Epidermal melanocyte (primary cell): ENCODE data around the gene CDKN1B.

Experiments used
- DNase-seq: peaks from one replicate; pipeline ENCODE4 v3.0.0; 2011; ENCODE audit warnings: low spot score; ENCODE audit not compliant: insufficient read length

CDKN1B gene

DNA sequence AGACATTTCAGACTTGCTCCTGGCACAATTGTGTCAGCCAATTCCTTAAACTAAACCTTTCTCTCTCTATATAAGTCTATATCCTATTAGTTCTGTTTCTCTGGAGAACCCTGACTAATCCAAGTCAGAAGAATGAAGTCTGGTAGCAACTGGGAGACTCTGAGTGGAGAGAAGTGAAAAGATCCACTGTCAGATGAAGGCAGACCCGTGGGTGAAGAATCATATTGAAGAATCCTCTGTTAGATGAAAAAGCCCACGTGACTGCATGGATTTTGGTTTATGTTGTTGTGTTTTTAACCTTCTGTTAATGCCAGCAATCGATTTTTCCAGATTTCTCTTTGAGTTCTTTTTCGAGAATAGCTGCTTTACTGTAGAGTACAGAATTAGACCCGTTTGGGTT lies 38.8 kb downstream of the CDKN1B start:
- DNase-seq: no peak

DNA sequence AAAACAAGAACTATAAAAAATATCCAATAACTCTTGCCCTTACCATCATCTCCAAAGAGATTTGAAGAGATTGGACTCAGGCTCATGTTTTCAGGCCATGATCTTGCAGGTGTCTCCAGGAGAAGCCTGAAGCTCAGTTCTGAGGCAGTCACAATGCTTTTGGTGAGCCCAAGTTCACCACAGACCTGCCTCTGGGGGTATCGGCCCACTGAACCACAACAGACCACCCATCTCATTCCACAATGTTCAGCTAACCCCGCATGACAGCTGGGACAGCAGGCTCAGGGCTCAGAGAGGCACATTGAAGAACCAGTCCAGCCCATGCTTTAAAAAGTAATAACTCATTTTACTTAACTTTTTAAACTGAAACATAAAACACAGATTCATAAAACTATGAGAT lies 40.0 kb downstream of the CDKN1B start:
- no peak for DNase-seq

DNA sequence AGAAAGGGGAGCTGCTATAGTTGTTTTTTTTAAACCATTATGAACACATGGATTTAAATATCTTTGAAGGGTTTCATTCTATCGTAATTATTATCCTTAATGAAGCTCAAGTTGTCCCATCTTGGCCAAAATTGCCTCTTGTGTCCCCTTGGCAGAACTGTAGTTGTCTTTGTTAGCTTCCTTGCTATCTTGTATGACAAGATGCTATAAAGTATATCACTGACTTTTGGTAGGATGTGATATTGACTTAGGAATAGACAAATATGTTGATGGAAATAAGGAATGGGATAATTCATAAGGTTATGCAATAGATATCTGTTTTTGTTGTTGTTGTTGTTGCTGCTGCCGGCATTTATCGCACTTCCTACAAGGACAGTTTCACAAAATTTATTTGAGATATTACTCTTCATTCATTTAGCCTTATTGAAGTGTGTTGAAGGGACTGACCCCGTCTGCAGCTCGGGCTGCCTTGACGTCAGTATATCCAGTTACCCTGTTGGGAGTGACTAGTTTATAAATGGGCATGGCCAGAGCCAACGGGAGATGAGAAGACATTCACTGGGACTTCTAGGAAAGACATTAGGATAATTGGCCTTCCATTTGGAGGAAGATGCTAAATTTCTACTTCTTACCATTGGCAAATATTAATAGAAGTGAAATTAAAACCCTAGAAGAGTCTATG lies 42.2 kb downstream of the CDKN1B start:
- DNase-seq: no peak

DNA sequence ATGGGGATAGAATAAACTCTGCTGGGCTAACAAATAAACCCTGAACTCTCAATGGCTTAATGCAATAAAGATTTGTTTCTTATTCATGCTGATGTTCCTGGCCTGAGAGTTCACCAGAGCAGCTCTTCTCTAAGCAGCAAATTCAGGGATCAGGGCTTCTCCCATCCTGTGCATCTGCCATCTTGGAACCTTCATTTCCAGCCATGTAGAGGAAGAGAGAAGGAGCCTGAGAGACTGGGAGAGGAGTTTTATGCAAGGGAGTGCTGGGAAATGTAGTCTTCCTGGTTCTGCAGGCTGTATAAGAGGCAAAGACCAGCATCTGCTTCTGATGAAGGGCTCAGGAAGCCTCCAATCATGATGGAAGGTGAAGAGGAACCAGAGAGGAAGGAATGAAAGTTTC lies 47.7 kb downstream of the CDKN1B start:
- DNase-seq: no peak

DNA sequence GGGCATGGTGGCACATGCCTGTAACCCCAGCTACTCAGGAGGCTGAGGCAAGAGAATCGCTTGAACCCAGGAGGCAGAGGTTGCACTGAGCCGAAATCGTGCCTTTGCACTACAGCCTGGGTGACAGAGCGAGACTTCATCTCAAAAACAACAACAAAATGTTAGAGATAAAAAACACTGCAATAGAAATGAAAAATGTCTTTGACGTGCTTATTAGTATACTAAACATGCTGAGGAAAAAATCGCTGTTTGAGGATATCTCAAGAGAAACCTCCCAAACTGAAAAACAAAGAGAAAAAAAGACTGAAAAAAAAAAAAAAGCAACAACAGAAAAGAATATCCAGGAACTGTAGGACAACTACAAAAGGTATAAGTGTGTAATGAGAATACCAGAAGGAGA lies 53.1 kb downstream of the CDKN1B start:
- no peak for DNase-seq
